22Rv1 (cell line): ENCODE results near the gene RBM34.
"Not testable (repeated sequence)": the region's sequence is repeated elsewhere in the genome, so short reads cannot be mapped to it uniquely, and the experiment has no call there.

ENCODE experiments used
- CTCF ChIP-seq: fragments of 450-650 bp; IDR thresholded peaks from 2 replicates; pipeline ENCODE4 v1.5.1; 2017; ENCODE audit warnings: mild to moderate bottlenecking
- ZFX ChIP-seq: fragments of 450-650 bp; IDR thresholded peaks from 2 replicates; pipeline ENCODE4 v1.6.1; 2017; ENCODE audit warnings: antibody characterized with exemption, borderline replicate concordance

GRCh38 chr1:235092415-235092814, 68.6 kb downstream of the RBM34 start:
- not testable (repeated sequence) for TF ChIP-seq CTCF, ZFX
